ENCODE results near the gene MUC5B.
"Not testable (repeated sequence)": the region's sequence is repeated elsewhere in the genome, so short reads cannot be mapped to it uniquely, and the experiment has no call there.

The MUC5B gene

GRCh38 chr11:1222491-1223345 lies at the start of gene MUC5B:
Gene MUC5B (plus strand): TSS chr11:1223066. CDS start chr11:1223124, 58 bp downstream.
- DNase-seq = no peak

GRCh38 chr11:1173396-1173795 lies 49.5 kb upstream of the MUC5B start:
- not testable (repeated sequence) for DNase-seq

- no peak for DNase-seq
Observed at GRCh38 chr11:1174441-1175370, 48.2 kb upstream of the MUC5B start.

GRCh38 chr11:1175461-1176223 lies 47.2 kb upstream of the MUC5B start:
- no peak for DNase-seq

- DNase-seq = no peak
Observed at GRCh38 chr11:1176224-1177019, 46.4 kb upstream of the MUC5B start.

GRCh38 chr11:1177020-1177770 lies 45.7 kb upstream of the MUC5B start:
- no peak for DNase-seq

- no peak for DNase-seq
Observed at GRCh38 chr11:1177771-1178090, 45.1 kb upstream of the MUC5B start.

GRCh38 chr11:1178201-1178885 lies 44.5 kb upstream of the MUC5B start:
- no peak for DNase-seq

- DNase-seq = no peak
Observed at GRCh38 chr11:1178906-1179305, 44.0 kb upstream of the MUC5B start.

- DNase-seq = no peak
Observed at GRCh38 chr11:1179641-1180040, 43.2 kb upstream of the MUC5B start.

GRCh38 chr11:1180171-1180570 lies 42.7 kb upstream of the MUC5B start:
- no peak for DNase-seq

GRCh38 chr11:1180947-1181391 lies 41.9 kb upstream of the MUC5B start:
- DNase-seq = no peak

GRCh38 chr11:1181420-1181819 lies 41.4 kb upstream of the MUC5B start:
- DNase-seq = no peak

- no peak for DNase-seq
Observed at GRCh38 chr11:1181853-1182535, 40.9 kb upstream of the MUC5B start.

GRCh38 chr11:1184139-1184538 lies 38.7 kb upstream of the MUC5B start:
- not testable (repeated sequence) for DNase-seq

GRCh38 chr11:1188451-1189130 lies 34.3 kb upstream of the MUC5B start:
- DNase-seq = not testable (repeated sequence)

GRCh38 chr11:1189816-1190215 lies 33.0 kb upstream of the MUC5B start:
- not testable (repeated sequence) for DNase-seq

- DNase-seq = not testable (repeated sequence)
Observed at GRCh38 chr11:1191786-1192470, 30.9 kb upstream of the MUC5B start.

All from GOT3 (cell line).